ENCODE results near the gene C5orf47. TPM values are rescaled to one million over a fixed set of nuclear protein-coding genes. Genes with fewer than 3 reads are reported as not detected.

The C5orf47 gene
- total RNA-seq, 1 experiment from 2014 or later, result 0.09 TPM

GRCh38 chr5:174008922-174009321 lies 20.0 kb downstream of the C5orf47 start:
- Mint-ChIP-seq H3K27ac (no peak overlapping the region), H3K36me3 (ENCODE audit: insufficient read depth in 1 of 3, low read depth in 3 of 3) (no peaks in the 10 kb centered on the region), H3K4me3 (no peak overlapping the region), H3K27me3 (ENCODE audit: low read depth) (peaks cover 3% of the 10 kb centered on the region), H3K4me1 (no peaks in the 10 kb centered on the region), H3K9me3 (peaks cover 0 to 4% of the 10 kb centered on the region in 2 experiments; a peak in 1 of 5 replicates)
- Histone ChIP-seq H2BK5ac (ENCODE audit: insufficient read length, low read length) (no peak overlapping the region), H4K8ac (replicated peaks; ENCODE audit: insufficient read length, low read depth, low read length) (no peak overlapping the region), H3K9me3 (ENCODE audit: control insufficient read depth, low read depth, low read length) (no peaks in the 10 kb centered on the region), H3K23ac (ENCODE audit: insufficient read length, low read depth, low read length) (no peak overlapping the region), H4K91ac (ENCODE audit: insufficient read length, low read depth, low read length) (no peak overlapping the region), H2BK120ac (ENCODE audit: low read depth, low read length, poor library complexity, severe bottlenecking) (no peak overlapping the region), H3K23me2 (ENCODE audit: insufficient read length, low read depth, low read length, poor library complexity, severe bottlenecking) (no peaks in the 10 kb centered on the region), H3K4me1 (ENCODE audit: insufficient read depth, low read length) (no peaks in the 10 kb centered on the region), H2BK12ac (ENCODE audit: insufficient read length, low read depth, low read length) (no peak overlapping the region), H2BK15ac (ENCODE audit: low read depth, low read length) (no peak overlapping the region), H3K27ac (ENCODE audit: insufficient read length, low read depth, low read length) (no peak overlapping the region), H3K56ac (ENCODE audit: insufficient read length, low read depth, low read length) (no peak overlapping the region), H3K79me2 (ENCODE audit: insufficient read depth, low read length) (no peaks in the 10 kb centered on the region), H3K14ac (ENCODE audit: insufficient read depth, low read length) (no peak overlapping the region), H3K18ac (ENCODE audit: insufficient read length, low read depth, low read length) (no peak overlapping the region), H4K20me1 (ENCODE audit: control insufficient read depth, insufficient read depth, insufficient read length) (no peaks in the 10 kb centered on the region), H3T11ph (ENCODE audit: low read length) (no peak overlapping the region), H3K27me3 (ENCODE audit: insufficient read depth, low read length) (no peaks in the 10 kb centered on the region), H3K4me2 (ENCODE audit: insufficient read depth, insufficient read length, low read length) (no peak overlapping the region), H3K79me1 (ENCODE audit: insufficient read depth, low read depth, low read length, poor library complexity, severe bottlenecking) (no peaks in the 10 kb centered on the region), H2AFZ (ENCODE audit: low read length) (no peak overlapping the region), H3K4ac (ENCODE audit: low read depth, low read length) (no peak overlapping the region), H4K5ac (ENCODE audit: insufficient read length, low read depth, low read length) (no peak overlapping the region), H2BK20ac (ENCODE audit: low read depth, low read length, poor library complexity, severe bottlenecking) (no peak overlapping the region), H2AK5ac (ENCODE audit: insufficient read length, low read length) (no peak overlapping the region), H3K9ac (ENCODE audit: extremely low read depth, insufficient read length, low read length) (no peak overlapping the region)
- no peak for DNase-seq
- no CpG with 5 or more reads among the region's 5 CpGs for WGBS (ENCODE audit: extremely low coverage, insufficient read length, low lambda C conversion rate)
- TF ChIP-seq, protein P1, sequence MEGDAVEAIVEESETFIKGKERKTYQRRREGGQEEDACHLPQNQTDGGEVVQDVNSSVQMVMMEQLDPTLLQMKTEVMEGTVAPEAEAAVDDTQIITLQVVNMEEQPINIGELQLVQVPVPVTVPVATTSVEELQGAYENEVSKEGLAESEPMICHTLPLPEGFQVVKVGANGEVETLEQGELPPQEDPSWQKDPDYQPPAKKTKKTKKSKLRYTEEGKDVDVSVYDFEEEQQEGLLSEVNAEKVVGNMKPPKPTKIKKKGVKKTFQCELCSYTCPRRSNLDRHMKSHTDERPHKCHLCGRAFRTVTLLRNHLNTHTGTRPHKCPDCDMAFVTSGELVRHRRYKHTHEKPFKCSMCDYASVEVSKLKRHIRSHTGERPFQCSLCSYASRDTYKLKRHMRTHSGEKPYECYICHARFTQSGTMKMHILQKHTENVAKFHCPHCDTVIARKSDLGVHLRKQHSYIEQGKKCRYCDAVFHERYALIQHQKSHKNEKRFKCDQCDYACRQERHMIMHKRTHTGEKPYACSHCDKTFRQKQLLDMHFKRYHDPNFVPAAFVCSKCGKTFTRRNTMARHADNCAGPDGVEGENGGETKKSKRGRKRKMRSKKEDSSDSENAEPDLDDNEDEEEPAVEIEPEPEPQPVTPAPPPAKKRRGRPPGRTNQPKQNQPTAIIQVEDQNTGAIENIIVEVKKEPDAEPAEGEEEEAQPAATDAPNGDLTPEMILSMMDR (conservative IDR thresholded peaks at IDR 0.05), result no peak
